ENCODE data around the gene WDR18.
"Not testable (repeated sequence)": the region's sequence is repeated elsewhere in the genome, so short reads cannot be mapped to it uniquely, and the experiment has no call there.

WDR18 gene

DNA sequence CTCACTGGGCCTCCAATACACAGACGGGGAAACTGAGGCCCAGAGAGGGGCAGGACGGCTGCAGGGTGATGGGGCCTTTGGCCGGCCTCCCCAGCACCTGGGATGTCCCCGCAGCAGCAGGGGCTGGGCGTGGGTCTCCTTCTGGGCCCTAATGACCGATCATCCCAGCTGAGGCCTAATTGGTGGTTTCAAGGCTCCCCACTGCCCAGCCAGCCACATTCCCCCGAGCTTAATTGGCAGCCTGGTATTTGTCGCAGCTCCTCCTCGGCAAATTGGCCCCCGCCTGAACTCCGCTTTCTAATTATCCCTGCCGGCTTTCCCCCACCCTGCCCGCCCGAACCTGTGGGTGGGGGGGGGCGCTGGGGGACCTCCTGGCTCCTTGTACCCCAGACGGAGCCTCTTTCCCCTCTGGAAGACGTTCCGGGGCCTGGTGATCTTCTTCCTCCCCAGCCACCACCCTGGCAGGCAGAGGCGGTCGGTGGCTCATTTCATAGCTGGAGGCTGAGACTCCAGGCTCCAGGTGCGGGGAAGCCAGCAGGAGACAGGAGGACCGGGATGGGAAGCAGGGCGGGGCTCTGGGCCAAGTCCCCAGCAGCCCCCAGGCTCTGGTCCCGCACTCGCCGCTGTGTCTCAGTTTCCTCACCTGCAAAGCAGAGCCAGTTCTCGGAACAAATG, 27.2 kb upstream of the WDR18 start:
- DNase-seq (ENCODE audit: low read depth) = peak; percentile 67
- TF ChIP-seq, protein P1, sequence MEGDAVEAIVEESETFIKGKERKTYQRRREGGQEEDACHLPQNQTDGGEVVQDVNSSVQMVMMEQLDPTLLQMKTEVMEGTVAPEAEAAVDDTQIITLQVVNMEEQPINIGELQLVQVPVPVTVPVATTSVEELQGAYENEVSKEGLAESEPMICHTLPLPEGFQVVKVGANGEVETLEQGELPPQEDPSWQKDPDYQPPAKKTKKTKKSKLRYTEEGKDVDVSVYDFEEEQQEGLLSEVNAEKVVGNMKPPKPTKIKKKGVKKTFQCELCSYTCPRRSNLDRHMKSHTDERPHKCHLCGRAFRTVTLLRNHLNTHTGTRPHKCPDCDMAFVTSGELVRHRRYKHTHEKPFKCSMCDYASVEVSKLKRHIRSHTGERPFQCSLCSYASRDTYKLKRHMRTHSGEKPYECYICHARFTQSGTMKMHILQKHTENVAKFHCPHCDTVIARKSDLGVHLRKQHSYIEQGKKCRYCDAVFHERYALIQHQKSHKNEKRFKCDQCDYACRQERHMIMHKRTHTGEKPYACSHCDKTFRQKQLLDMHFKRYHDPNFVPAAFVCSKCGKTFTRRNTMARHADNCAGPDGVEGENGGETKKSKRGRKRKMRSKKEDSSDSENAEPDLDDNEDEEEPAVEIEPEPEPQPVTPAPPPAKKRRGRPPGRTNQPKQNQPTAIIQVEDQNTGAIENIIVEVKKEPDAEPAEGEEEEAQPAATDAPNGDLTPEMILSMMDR (conservative IDR thresholded peaks at IDR 0.05; ENCODE audit: low read length) = no peak
- H3K4me3 ChIP-seq (ENCODE audit: low read length) = no peak overlapping the region

DNA sequence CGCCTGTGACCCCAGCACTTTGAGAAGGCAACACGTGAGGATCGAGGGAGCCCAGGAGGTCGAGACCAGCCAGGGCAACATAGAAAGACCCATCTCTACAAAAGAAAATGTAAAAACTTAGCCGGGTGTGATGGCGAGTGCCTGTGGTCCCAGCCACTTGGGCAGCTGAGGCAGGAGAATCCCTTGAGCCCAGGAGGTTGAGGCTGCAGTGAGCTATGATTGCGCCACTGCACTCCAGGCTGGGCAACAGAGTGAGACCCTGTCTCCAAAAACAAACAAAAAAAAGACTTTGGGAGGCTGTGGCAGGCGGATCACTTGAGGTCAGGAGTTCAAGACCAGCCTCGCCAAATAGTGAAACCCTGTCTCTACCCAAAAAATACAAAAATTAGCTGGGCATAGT, 26.6 kb upstream of the WDR18 start:
- H3K4me3 ChIP-seq (ENCODE audit: low read length); DNase-seq (ENCODE audit: low read depth): not testable (repeated sequence)

DNA sequence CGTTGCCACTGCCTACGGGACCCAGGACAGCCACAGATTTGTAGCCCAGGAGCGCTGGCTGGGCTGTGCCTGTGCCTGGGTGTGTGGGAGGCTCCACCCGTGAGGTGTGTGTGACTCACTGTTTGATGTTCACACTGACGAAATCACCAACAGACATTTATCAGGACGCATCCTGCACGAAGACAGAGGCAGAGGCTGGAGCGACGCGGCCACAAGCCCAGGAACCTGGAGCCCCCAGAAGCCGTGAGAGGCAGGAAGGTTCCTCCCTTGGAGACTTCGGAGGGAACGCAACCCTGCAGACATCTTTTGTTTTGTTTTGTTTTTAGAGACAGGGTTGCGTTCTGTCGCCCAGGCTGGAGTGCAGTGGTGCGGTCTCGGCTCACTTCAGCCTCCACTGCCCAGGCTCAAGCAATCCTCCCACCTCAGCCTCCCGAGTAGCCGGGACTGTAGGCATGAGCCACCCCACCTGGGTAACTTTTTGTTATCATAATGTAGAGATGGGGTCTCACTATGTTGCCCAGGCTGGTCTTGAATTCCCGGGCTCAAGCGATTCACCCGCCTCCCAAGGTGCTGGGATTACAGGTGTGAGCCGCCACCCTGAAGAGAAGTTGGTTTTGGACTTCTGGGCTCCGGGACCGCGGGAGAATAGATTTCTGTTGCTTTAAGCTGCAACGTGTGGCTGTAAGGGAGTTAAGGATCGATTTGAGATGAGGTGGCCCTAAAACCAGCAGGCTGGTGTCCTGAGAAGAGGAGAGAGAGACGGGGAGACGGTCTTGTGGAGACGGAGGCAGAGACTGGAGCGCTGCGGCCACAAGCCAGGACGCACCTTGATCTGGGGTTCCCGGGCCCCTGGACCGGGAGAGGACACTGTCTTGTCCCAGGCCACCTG, 24.9 kb upstream of the WDR18 start:
- DNase-seq (ENCODE audit: low read depth) = no peak
- TF ChIP-seq, protein P1 (conservative IDR thresholded peaks at IDR 0.05; ENCODE audit: low read length) = no peak
- no peak overlapping the region for H3K4me3 ChIP-seq (ENCODE audit: low read length)

DNA sequence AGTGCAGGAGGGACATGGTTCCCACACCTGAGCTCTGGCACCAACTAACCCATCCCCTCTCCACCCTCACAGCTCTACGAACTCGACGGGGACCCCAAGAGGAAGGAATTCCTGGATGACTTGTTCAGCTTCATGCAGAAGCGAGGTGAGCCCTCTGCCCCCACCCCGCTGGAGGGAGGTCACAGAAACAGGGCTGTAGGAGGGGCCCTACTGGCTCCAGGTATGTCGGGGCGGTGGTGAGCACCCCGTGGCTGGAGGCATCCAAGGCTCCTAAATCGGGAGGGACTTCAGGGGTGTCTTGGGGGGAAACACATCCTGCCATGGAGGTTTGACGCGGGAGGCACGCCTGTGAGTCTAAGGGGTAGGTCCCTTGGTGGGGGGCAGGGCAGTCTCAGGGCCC, 24.1 kb upstream of the WDR18 start:
- no peak for DNase-seq (ENCODE audit: low read depth)
- TF ChIP-seq, protein P1 (conservative IDR thresholded peaks at IDR 0.05; ENCODE audit: low read length) = no peak
- H3K4me3 ChIP-seq (ENCODE audit: low read length) = no peak overlapping the region

DNA sequence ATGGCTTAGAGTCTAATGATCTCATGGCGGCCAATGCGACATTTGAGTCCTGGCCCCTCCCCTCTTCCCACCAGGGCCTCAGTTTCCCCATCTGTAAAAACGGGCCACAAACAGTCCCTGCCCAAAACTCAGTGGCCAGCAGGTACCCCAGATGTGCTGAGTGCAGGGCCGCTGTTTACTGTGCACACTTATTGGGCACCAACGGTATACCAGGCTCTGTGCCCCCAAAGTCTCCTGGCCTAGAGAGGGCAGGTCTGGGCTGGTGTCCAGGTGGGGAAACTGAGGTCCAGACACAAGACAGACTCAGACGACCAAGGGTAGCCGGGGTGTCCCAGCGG, 23.6 kb upstream of the WDR18 start:
- H3K4me3 ChIP-seq (ENCODE audit: low read length) = no peak overlapping the region
- TF ChIP-seq, protein P1 (conservative IDR thresholded peaks at IDR 0.05; ENCODE audit: low read length) = no peak
- no peak for DNase-seq (ENCODE audit: low read depth)

DNA sequence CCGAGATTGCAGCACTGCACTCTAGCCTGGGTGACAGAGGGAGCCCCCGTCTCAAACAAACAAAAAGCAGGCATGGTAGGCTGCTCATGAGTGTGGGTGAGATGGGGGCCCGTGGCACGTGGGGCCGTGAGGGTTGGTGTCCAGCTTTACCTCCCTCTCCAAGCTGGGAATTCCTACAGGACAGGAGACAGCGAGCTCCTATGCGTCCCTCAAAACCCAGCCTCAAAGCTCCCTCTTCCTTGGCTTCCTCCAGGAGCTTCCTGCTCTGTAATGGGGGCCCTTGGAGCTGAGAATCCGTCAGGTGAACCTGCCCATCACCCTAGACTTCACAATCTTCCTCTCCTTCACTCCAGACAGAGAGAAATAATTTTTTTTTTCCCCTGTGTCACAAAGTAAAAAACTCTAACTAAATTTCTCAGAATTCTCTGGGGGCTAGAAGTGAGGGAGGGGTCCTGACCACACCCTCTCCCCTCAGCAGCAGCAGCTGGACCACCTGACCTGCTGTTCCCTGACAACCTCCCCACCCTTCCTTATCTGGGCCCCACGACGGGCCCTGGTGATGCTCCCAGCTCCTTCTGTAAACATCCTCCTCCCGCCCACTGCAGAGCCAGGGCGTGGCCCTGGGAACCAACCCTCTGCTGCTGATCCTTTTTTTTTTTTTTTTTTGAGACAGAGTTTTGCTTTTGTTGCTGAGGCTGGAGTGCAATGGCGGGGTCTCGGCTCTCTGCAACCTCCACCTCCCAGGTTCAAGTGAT, 22.1 kb upstream of the WDR18 start:
- peak; percentile 28 for DNase-seq (ENCODE audit: low read depth)
- TF ChIP-seq, protein P1 (conservative IDR thresholded peaks at IDR 0.05; ENCODE audit: low read length) = no peak
- H3K4me3 ChIP-seq (ENCODE audit: low read length) = no peak overlapping the region

DNA sequence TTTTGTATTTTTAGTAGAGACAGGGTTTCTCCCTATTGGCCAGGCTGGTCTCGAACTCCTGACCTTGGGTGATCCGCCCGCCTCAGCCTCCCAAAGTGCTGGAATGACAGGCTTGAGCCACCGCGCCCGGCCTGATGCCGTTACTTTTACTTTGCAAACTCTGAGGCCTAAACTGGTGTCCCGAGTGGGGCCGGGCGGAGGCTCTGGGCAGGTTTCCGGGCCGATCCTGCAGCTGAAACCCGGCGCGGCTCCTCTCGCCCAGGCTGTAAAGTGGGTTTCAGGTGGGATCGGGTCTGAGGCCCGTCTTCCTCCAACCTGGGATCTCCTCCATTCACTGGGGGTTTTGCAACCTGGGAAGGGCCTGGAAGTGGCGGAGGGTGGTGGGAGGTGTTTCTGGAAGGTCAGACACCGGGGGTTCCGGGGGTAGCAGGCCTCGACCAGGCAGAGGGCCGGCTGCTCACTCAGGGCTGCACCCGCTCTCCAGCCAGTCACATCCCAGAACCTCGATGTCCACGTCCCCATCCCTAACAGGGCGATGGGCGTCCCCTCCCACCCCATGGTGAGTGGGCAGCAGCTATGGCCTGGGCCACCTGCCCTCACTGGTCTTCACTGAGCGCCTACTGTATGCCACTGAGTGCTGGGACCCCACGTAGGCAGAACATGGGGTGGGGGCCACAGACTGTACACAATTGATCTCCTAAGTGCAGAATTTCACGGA, 21.3 kb upstream of the WDR18 start:
- DNase-seq (ENCODE audit: low read depth) = no peak
- H3K4me3 ChIP-seq (ENCODE audit: low read length) = no peak overlapping the region
- TF ChIP-seq, protein P1 (conservative IDR thresholded peaks at IDR 0.05; ENCODE audit: low read length) = no peak
